Gastrocnemius medialis (tissue), 4 donors: Measurements from ENCODE around the gene TMEM123.

ENCODE experiments used
- POLR2A ChIP-seq, 2 donors: fragments of 450-650 bp; IDR thresholded peaks; one replicate each; pipeline ENCODE4 v1.6.1; 2017; ENCODE audit warnings: antibody characterized with exemption in 2 of 2, mild to moderate bottlenecking in 2 of 2, moderate library complexity in 2 of 2
- TF ChIP-seq, protein P1 (sequence below), 5 experiments: fragments of 450-650 bp in 3 of 5; fragments of 200-600 bp in 2 of 5; sonication (generic) in 2 of 5; IDR thresholded peaks in 4 of 5; conservative IDR thresholded peaks in 1 of 5; 1 replicate in 4 of 5; 2 replicates in 1 of 5; pipeline ENCODE4 v1.5.1; 2016 to 2019; ENCODE audit warnings: antibody characterized with exemption in 5 of 5, mild to moderate bottlenecking in 3 of 5, moderate library complexity in 3 of 5

DNA sequence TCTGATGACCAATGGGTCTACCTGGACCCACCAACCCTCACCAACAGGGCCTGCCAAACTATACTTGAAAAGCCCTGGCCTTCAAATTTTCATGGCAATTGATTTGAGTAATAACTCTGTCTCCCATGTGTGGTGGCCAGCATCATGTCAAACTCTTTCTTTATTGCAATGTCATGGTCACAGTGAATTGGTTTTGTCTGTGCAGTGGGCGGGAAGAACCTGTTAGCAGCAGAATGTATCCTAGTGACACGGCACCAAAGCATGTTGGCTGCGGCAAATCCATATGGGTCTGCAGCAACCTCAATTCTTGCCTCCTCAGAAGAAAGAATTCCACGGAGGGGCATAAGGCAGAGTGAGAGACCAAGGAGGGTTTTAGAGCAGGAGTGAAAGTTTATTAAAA is 19.6 kb upstream of the TMEM123 start:
- TF ChIP-seq POLR2A (IDR thresholded peaks at IDR 0.05): no peak
- TF ChIP-seq, protein P1, sequence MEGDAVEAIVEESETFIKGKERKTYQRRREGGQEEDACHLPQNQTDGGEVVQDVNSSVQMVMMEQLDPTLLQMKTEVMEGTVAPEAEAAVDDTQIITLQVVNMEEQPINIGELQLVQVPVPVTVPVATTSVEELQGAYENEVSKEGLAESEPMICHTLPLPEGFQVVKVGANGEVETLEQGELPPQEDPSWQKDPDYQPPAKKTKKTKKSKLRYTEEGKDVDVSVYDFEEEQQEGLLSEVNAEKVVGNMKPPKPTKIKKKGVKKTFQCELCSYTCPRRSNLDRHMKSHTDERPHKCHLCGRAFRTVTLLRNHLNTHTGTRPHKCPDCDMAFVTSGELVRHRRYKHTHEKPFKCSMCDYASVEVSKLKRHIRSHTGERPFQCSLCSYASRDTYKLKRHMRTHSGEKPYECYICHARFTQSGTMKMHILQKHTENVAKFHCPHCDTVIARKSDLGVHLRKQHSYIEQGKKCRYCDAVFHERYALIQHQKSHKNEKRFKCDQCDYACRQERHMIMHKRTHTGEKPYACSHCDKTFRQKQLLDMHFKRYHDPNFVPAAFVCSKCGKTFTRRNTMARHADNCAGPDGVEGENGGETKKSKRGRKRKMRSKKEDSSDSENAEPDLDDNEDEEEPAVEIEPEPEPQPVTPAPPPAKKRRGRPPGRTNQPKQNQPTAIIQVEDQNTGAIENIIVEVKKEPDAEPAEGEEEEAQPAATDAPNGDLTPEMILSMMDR (IDR thresholded peaks at IDR 0.05 in 4 of 5, conservative IDR thresholded peaks at IDR 0.05 in 1 of 5): no peak
